Mammary epithelial cell (primary cell): Measurements from ENCODE around the gene ARPP21.

Experiments used
- CTCF ChIP-seq, 2 donors: IDR thresholded peaks in 1 of 2; conservative IDR thresholded peaks in 1 of 2; 2 replicates each; pipeline ENCODE4 v1.5.1; 2011 to 2012; ENCODE audit warnings: inconsistent platforms in 2 of 2, low read length in 2 of 2, mild to moderate bottlenecking in 2 of 2, control low read depth in 1 of 2, low read depth in 1 of 2; ENCODE audit not compliant: insufficient read depth in 1 of 2; ENCODE audit errors: extremely low read depth in 1 of 2
- EZH2 ChIP-seq: IDR thresholded peaks from 2 replicates; pipeline ENCODE4 v1.6.1; 2012; ENCODE audit warnings: low read length, inconsistent platforms, borderline replicate concordance

DNA sequence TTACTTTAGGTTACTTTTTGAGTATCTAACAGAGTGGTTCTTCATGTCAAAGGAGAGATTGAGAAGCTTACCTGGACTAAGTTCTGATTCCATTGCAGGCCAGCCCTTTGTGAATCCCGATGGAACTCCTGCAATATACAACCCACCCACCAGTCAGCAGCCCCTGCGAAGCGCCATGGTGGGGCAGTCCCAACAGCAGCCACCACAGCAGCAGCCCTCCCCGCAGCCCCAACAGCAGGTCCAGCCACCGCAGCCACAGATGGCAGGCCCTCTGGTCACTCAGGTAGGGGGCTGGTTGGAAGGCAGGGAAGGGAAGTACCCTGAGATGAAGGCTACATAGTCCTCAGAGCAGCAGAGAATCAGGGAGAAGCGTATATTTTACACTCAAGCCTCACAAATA lies 97.8 kb downstream of the ARPP21 start:
- TF ChIP-seq EZH2 (no peak), CTCF (conservative IDR thresholded peaks at IDR 0.05 in 1 of 2, IDR thresholded peaks at IDR 0.05 in 1 of 2; ENCODE audit: extremely low read depth in 1 of 2, insufficient read depth in 1 of 2, low read depth in 1 of 2, low read length in 2 of 2) (no peak)
